ENCODE measurements around the gene HIF3A.
"Not testable (repeated sequence)": the region's sequence is repeated elsewhere in the genome, so short reads cannot be mapped to it uniquely, and the experiment has no call there.

The HIF3A gene

DNA sequence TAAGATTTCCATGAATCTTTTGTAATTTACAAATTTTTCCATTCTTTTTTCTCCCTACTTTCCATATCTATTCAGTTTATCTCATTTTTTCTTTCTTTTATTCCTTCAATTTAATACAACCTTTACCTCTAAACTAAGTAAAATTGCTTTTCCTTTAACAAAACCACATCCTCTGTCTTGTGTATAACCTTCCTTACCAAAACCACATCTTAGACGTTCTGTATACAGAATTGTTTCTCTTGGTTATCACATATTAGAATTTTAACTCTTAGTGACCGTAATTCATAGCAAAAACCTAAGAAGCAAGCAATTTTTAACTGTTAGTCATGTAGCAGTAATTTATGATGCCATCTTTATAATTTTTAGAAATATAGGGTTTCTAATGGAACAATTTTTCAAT is 65.1 kb downstream of the HIF3A start:
- DNase-seq (ENCODE audit: low spot score), result no peak

DNA sequence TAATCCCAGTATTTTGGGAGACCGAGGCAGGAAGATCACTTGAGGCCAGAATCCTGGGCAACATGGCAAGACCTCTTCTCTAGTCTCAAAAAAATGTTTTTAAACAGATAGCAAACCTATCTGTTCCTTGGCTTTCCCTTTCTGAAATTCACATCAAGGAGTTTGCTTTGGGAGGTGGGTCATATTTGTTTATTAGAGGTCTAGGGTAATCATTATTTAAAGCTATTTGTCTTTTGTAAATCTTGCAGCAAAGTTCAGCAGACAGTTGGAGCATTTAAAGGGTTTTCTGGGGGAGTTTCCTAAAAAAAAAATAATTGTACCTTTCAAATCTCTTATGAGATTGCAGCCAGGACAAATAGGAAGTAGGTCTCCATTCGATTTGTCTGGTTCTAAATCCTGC is 67.5 kb downstream of the HIF3A start:
- no peak for DNase-seq (ENCODE audit: low spot score)

DNA sequence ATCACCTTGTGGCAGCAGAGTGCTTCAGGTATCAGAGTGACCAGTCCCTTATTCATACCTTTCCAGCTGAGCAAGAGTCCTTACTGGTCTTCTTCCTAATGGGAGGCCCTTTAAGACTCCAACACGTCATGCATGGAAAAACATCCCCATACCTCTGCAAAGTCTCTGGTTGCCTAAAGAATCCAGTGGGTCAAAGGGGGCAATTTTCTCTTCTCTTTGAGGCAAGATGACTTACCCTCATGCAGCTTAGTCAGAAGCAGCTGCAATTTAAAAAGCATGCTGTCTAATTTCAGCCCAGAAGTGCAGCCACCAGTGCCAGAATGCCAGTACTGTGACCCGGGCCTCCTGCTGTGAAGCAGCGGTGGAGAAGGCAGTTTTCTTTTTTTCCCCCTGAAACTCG is 68.7 kb downstream of the HIF3A start:
- no peak for DNase-seq (ENCODE audit: low spot score)

DNA sequence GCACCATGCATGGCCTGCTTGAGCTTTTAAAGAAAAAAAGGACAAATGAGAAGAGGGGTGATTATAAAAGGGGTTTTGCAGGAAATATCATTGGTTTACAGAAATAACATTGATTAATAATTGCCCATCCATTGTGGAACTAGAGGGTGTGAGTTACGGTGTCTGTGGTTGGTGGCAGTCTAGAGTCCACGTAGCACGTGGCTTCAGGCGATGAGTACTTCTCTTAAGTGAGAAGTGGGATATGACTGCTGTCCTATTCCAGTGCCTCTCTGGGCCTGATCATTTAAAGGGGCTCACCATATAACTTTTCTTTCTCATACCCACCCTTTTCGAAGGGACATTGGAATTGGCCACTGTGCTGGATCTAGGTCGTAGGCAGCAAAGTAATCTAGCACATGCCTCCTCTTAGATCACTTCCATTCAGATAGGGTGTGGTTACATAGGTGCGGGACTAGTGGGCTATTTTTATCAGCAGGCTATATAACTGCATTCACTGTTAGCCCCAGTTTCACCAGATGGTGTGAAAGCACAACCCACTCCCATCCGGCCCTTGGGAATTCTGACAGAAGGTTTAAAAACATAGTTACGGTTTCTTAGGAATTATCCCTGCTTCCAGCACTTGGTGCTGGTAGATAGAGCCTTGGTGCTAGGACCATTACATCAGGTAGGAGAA is 69.9 kb downstream of the HIF3A start:
- DNase-seq (ENCODE audit: low spot score), result no peak

DNA sequence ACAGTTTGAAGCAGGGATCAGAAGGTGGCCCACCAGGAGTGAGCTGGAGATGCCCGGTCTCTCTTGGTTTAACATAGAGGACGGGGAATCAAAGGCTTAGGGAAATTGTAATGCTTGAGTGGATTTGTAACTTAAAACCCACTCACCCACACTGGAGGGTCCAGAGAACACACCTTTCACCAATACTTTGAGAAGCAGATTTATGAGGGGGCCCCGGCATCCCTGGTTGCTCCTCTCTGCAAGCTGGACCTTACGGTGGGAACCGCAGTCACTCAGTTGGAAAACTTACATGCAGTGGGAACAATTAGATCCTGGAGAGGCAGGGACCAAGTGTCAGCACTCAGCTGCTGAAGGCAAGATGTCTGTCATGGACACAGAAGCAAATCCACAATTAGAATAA is 70.6 kb downstream of the HIF3A start:
- no peak for DNase-seq (ENCODE audit: low spot score)

DNA sequence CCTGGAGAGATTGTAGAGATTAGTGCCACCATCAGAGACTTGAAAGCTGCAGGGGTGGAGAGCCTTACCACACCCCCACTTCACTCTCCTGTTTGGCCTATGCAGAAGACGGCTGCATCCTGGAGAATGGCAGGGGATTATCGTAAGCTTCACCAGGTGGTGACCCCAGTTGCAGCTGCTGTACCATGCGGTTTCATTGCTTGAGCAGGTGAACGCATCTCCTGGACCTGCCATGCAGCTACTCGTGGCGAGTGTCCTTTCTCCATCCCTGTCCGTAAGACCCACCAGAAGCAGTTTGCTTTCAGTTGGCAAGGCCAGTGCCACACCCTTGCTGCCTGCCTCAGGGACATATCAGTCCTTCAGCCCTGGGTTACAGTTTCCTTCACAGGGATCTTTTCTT is 71.3 kb downstream of the HIF3A start:
- DNase-seq (ENCODE audit: low spot score), result no peak

DNA sequence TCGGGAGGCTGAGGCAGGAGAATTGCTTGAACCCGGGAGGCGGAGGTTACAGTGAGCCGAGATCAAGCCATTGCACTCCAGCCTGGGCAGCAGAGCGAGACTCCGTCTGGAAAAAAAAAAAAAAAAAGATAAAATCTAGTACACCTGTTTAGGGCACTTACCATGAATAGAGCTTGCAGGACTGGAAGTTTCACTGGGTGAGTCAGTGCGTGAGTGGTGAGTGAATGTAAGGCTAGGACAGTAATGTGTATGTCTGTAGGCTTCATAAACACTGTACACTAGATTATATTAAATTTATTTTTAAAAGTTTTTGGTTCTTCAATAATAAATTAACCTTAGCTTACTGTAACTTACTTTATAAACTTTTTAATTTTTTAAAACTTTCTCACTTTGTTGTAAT is 73.0 kb downstream of the HIF3A start:
- no peak for DNase-seq (ENCODE audit: low spot score)

- no peak for DNase-seq (ENCODE audit: low spot score)
Measured at GRCh38 chr19:46371371-46371901, 74.6 kb downstream of the HIF3A start.

GRCh38 chr19:46372901-46373490 is 76.2 kb downstream of the HIF3A start:
- DNase-seq (ENCODE audit: low spot score), result peak; percentile 62

DNA sequence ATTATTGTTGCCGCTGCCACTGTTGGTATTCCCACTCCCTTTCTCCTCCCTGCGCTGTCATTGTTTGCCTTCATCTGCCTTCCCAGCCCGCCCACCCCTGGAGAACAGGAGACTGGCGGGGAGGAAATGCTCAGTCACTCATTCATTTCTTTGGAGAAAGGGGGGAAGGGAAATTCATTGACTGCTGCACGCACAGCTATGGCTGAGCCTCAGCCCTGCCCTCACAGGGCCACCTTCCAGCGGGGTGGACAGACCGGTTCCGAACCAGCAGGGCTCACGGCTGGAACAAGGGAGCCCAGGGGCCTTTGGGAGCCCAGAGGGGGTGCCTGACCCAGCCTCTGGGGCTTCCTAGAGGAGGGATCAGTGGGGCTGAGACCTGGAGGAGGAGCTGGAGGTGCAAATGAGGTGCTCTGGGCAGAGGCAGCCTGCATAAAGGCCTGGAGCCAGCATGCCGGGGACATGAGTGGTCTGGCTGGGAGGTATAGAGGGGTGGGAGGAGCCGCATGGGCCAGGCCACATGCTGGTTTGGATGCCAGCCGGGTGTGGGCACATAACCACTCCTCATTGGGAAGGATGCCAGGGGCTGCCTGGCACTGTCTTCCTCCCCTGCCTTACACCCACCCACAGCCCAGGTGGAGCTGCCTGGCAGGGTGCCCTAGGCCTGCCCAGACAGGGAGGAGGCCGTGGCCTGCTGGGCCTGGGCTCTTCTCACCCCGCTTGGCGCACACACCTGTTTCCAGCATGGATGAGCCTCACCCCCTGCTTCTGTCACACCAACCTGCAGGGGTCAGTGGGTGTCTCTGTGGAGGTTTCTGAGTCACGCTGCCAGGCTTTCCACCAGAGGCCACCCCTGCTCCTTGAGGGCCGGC is 76.9 kb downstream of the HIF3A start:
- peak; percentile 77 for DNase-seq (ENCODE audit: low spot score)

DNA sequence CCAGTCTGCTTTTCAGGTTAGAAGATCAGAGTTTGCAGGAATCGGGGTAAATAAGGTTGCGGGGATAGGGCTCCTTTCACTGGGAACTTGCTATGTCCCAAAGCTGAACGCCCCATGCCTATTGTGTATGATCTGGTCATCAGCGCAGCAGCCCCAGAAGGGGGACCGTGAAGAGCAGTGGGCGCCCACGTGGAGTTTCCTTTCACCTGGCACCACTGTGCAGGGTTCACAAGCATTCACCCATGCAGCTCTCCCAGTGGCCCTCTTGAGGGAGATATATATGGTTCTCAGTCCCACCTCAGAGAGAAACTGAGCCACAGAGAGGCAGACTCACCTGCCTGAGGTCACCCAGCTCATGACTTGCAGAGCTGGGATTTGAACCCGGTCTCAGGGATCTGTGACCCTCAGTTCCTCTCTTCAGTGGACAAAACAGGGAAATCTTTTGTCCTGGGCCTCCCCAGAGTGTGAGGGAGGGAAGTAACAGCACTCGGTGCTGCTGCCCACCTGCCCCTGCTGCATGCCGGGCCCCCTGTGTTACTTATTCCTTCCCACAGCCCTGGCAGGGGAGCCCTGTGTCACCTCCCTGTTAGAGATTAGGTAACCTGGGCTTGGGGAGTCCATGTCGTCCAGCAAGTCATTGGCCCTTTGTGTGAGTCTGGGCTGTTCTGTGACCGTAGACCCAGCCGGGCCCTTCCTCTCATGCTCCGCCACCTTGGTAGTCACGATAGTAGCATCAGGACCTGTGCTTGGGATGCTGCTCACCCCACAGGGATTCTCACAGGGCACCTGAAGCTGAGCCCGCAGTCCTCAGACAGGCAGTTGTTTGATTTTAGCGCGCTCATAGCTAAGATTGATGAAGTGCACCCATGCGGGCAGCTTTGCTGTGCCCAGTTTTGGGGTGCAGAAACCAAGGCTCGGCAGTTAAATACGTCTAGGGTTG is 78.0 kb downstream of the HIF3A start:
- DNase-seq (ENCODE audit: low spot score), result no peak

DNA sequence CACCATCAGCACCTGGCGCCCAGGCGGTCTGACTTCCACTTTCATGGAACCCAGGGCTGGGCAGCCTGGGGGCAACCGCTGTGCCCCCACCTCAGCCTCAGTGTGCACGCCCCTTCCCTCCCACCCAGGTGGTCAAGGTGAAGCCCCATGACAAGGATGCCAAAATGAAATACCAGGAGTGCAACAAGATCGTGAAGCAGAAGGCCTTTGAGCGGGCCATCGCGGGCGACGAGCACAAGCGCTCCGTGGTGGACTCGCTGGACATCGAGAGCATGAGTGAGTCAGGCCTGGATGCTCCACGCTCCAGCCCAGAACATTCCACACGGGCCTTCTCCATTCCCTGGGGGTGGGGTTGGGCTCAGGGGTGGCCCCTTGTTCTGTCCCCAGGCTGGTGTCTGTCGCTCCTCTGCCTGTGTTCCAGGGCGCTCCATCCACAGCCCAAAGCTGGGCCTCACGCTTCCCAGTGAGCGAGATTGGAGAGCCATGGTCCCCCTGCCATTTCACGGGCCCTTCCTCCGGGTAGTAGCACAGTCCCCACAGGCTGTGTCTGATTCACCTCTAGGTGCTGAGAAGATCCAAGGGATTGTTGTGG is 78.7 kb downstream of the HIF3A start:
- DNase-seq (ENCODE audit: low spot score), result not testable (repeated sequence)

DNA sequence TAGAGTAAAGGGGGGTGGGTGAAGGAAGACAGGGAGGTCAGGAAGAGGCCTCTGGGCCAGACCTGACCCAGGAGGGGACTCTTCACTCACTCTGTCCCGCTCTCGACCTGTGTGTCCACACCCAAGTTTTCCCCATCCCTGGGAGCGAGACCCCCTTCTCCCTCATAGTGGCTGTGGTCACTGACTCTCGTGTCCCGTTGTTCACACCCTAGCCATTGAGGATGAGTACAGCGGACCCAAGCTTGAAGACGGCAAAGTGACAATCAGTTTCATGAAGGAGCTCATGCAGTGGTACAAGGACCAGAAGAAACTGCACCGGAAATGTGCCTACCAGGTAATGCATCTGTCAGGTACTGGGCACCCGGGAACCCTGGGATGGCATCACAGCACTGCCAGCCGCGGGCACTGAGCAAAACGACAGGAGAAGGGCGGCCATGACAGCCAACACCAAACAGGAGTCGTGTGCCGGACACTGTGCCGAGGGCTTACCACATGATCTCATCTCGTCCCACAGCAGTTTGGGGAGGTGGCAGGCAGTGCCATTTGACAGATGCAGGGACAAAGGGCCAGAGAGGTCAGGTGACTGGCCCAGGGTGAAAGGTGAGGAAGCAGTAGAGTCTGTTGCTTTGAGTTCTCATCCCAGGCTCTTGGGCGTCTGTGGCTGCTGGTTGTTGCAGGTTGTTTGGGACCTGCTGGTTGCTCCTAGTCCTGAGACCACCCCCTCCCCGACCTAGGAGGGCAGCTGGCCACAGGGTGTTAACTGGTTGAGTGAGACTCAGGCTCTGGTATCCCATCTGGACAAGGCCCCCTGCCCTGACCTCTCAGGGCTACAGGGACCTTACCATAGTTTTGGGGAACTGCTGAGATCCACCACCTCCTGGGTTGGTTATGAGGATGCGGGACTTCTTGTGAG is 79.7 kb downstream of the HIF3A start:
- DNase-seq (ENCODE audit: low spot score), result no peak

GRCh38 chr19:46378268-46378667 is 81.4 kb downstream of the HIF3A start:
- no peak for DNase-seq (ENCODE audit: low spot score)

- no peak for DNase-seq (ENCODE audit: low spot score)
Measured at GRCh38 chr19:46380690-46381089, 83.8 kb downstream of the HIF3A start.

- DNase-seq (ENCODE audit: low spot score), result no peak
Measured at GRCh38 chr19:46381346-46381745, 84.5 kb downstream of the HIF3A start.

- DNase-seq (ENCODE audit: low spot score), result no peak
Measured at GRCh38 chr19:46381756-46382345, 85.0 kb downstream of the HIF3A start.

GRCh38 chr19:46383171-46383815 is 86.5 kb downstream of the HIF3A start:
- DNase-seq (ENCODE audit: low spot score), result no peak

DNA sequence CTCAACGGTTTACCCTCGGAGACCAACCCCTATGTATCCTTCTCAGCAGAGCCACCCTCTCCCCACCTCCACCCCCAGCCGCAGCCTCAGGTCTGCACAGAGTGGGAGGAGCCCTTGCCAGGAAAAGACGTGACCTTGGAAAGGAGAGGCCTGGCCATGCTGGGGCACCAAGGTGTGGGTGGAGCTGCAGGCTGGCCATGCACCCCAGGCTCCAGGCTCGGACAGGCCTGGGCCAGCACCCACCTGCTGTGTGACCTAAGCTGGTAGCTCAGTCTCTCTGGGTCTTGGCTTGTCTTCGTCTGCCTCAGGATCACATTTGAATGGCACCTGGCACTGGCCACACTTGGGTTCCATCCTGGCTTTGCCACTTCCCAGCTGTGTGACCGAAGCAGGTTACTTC is 87.0 kb downstream of the HIF3A start:
- no peak for DNase-seq (ENCODE audit: low spot score)
